HFFc6 (cell line): ENCODE measurements around the gene OR3A1. TPM values are rescaled to one million over a fixed set of nuclear protein-coding genes. Genes with fewer than 3 reads are reported as not detected.
"Not testable (repeated sequence)": the region's sequence is repeated elsewhere in the genome, so short reads cannot be mapped to it uniquely, and the experiment has no call there.

ENCODE experiments used
- DNase-seq: peaks from one replicate; pipeline ENCODE4 v3.0.0-alpha.2; 2018
- H3K27ac Mint-ChIP-seq: 2 replicates; pipeline ENCODE4 v1.8.0; 2020; ENCODE audit warnings: mild to moderate bottlenecking, mixed read lengths
- H3K27me3 Mint-ChIP-seq: 2 replicates; pipeline ENCODE4 v1.8.0; 2021; ENCODE audit warnings: mild to moderate bottlenecking, moderate library complexity, mixed read lengths; ENCODE audit not compliant: insufficient read depth
- H3K36me3 Mint-ChIP-seq: 2 replicates; pipeline ENCODE4 v1.8.0; 2021; ENCODE audit warnings: low read depth, mixed read lengths
- H3K4me1 Mint-ChIP-seq: 2 replicates; pipeline ENCODE4 v1.8.0; 2020; ENCODE audit warnings: low read depth, mixed read lengths
- H3K4me3 Mint-ChIP-seq: 2 replicates; pipeline ENCODE4 v1.8.0; 2020; ENCODE audit warnings: mild to moderate bottlenecking, moderate library complexity, mixed read lengths
- H3K9me3 Mint-ChIP-seq: 2 replicates; pipeline ENCODE4 v1.8.0; 2020; ENCODE audit warnings: mild to moderate bottlenecking, mixed read lengths
- CTCF ChIP-seq: fragments of 200-600 bp; sonication (generic); IDR thresholded peaks from 2 replicates; pipeline ENCODE4 v1.5.0; 2021; ENCODE audit warnings: antibody characterized with exemption, mild to moderate bottlenecking
- total RNA-seq, 6 experiments: library from RNA; stranded (reverse); fragmentation: NEBNext Ultra II Directional; extraction: Animal tissue kit (Norgen Biotek cat#: 25700); gene quantifications; 2 replicates in 1 of 6; 3 replicates in 5 of 6; pipeline ENCODE4 v1.2.3, GENCODE V29; 2021

OR3A1 gene
- total RNA-seq, 6 experiments from 2014 or later, result not detected

- peaks cover 6% of the 10 kb centered on the region for H3K27me3 Mint-ChIP-seq
Observed at GRCh38 chr17:3295632-3296031, 2.5 kb downstream of the OR3A1 start.

GRCh38 chr17:3293548-3293947 lies 4.6 kb downstream of the OR3A1 start:
- H3K27me3 Mint-ChIP-seq, H3K4me1 Mint-ChIP-seq, H3K4me3 Mint-ChIP-seq, H3K27ac Mint-ChIP-seq, H3K36me3 Mint-ChIP-seq, DNase-seq: not testable (repeated sequence)
- H3K9me3 Mint-ChIP-seq, result peaks cover 23% of the 10 kb centered on the region

More at GRCh38 chr17:3295632-3296031, 2.5 kb downstream of the OR3A1 start:
- Mint-ChIP-seq H3K9me3 (peaks cover 23% of the 10 kb centered on the region), H3K27ac (no peak overlapping the region), H3K4me1 (no peaks in the 10 kb centered on the region), H3K36me3 (no peaks in the 10 kb centered on the region), H3K4me3 (no peak overlapping the region)
- TF ChIP-seq CTCF, result no peak
- DNase-seq, result no peak

- DNase-seq, result no peak
- Mint-ChIP-seq H3K9me3 (peaks cover 9% of the 10 kb centered on the region; the same call in 1 of the 2 replicates), H3K27me3 (no peaks in the 10 kb centered on the region), H3K27ac (no peak overlapping the region), H3K4me3 (no peak overlapping the region), H3K36me3 (no peaks in the 10 kb centered on the region), H3K4me1 (no peaks in the 10 kb centered on the region)
- TF ChIP-seq CTCF, result no peak
Observed at GRCh38 chr17:3282901-3283300, 15.3 kb downstream of the OR3A1 start.

GRCh38 chr17:3276126-3276525 lies 22.0 kb downstream of the OR3A1 start:
- Mint-ChIP-seq H3K9me3 (peaks cover 6% of the 10 kb centered on the region; the same call in 1 of the 2 replicates), H3K27me3 (no peaks in the 10 kb centered on the region; the same call in 1 of the 2 replicates), H3K4me1 (no peaks in the 10 kb centered on the region), H3K4me3 (no peak overlapping the region), H3K36me3 (no peaks in the 10 kb centered on the region), H3K27ac (no peak overlapping the region)
- no peak for TF ChIP-seq CTCF
- no peak for DNase-seq

- DNase-seq, result no peak
- Mint-ChIP-seq H3K9me3 (peaks cover 11% of the 10 kb centered on the region), H3K4me3 (no peak overlapping the region), H3K27me3 (peaks cover 2% of the 10 kb centered on the region), H3K27ac (no peak overlapping the region), H3K4me1 (no peaks in the 10 kb centered on the region), H3K36me3 (no peaks in the 10 kb centered on the region)
- no peak for TF ChIP-seq CTCF
Observed at GRCh38 chr17:3271072-3271848, 26.9 kb downstream of the OR3A1 start.

- Mint-ChIP-seq H3K9me3 (peaks cover 18% of the 10 kb centered on the region; the same call in 1 of the 2 replicates), H3K4me1 (no peaks in the 10 kb centered on the region), H3K4me3 (no peak overlapping the region), H3K27ac (no peak overlapping the region), H3K27me3 (peaks cover 7% of the 10 kb centered on the region), H3K36me3 (no peaks in the 10 kb centered on the region)
- no peak for TF ChIP-seq CTCF
- no peak for DNase-seq
Observed at GRCh38 chr17:3260600-3260999, 37.6 kb downstream of the OR3A1 start.
